GM10266 (cell line): ENCODE results near the gene FAM174B.

Experiments
- DNase-seq: peaks from one replicate; pipeline ENCODE4 v3.0.0; 2012; ENCODE audit errors: extremely low spot score
- CTCF ChIP-seq: IDR thresholded peaks from 2 replicates; pipeline ENCODE4 v1.5.1; 2012; ENCODE audit warnings: mild to moderate bottlenecking, low read depth; ENCODE audit not compliant: control insufficient read depth, insufficient read depth; ENCODE audit errors: missing control alignments

The FAM174B gene

GRCh38 chr15:92650256-92650655 is 5.3 kb downstream of the FAM174B start:
- no peak for DNase-seq
- no peak for TF ChIP-seq CTCF

GRCh38 chr15:92648190-92648875 is 7.2 kb downstream of the FAM174B start:
- no peak for TF ChIP-seq CTCF
- no peak for DNase-seq

GRCh38 chr15:92647467-92648163 is 8.0 kb downstream of the FAM174B start:
- DNase-seq, result no peak
- no peak for TF ChIP-seq CTCF

GRCh38 chr15:92646216-92646615 is 9.4 kb downstream of the FAM174B start:
- no peak for TF ChIP-seq CTCF

GRCh38 chr15:92645731-92646130 is 9.8 kb downstream of the FAM174B start:
- no peak for TF ChIP-seq CTCF
- DNase-seq, result no peak

More at GRCh38 chr15:92646216-92646615, 9.4 kb downstream of the FAM174B start:
- no peak for DNase-seq

- no peak for DNase-seq
- TF ChIP-seq CTCF, result no peak
Observed at GRCh38 chr15:92645051-92645631, 10.4 kb downstream of the FAM174B start.
